ENCODE data around the gene HOXB3.

HOXB3 gene

DNA sequence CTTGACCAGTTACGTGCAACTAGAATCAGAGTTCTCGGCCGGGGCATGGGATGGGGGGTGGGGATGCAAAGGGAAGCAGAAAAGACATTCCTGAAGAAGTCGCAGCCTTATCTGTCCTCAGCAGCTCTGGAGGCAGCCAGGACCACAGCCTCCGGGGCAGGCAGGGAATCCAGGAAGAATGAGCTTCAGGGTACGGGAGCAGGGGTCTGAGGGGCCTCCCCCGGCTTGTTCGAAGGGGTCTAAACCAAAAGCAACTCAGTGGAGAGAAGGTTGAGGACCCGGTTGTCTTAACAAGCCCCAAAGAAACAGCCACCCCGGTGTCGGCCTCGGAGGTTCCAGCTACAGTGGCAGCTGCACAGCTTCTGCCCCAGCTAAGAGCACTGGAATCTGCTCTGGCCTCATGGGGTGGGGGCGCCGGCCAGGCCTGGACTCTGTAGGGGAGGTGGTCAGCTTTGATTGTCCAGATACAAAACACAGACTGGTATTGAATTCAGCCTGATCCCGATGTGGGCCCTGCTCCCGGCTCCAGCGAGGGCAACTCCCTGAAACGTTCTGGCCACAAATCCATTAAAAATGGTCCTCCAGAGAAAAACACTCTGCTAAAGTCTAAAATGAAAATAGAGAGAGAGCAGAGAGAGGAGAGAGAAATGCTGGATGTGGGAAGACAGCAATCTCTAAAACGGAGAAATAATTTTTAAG lies 19.6 kb downstream of the HOXB3 start:
- H3K4me1 Mint-ChIP-seq: peaks cover 3% of the 10 kb centered on the region
- DNase-seq (ENCODE audit: low spot score in 2 of 2) (no peak), ATAC-seq (ENCODE audit: low read depth) (no peak)
- H3K9me3 Mint-ChIP-seq: no peaks in the 10 kb centered on the region
- H3K27ac Mint-ChIP-seq: no peak overlapping the region
- no peaks in the 10 kb centered on the region for H3K36me3 Mint-ChIP-seq
- H3K27me3 Mint-ChIP-seq: peaks cover 6% of the 10 kb centered on the region
- H3K4me3 Mint-ChIP-seq: no peak overlapping the region

DNA sequence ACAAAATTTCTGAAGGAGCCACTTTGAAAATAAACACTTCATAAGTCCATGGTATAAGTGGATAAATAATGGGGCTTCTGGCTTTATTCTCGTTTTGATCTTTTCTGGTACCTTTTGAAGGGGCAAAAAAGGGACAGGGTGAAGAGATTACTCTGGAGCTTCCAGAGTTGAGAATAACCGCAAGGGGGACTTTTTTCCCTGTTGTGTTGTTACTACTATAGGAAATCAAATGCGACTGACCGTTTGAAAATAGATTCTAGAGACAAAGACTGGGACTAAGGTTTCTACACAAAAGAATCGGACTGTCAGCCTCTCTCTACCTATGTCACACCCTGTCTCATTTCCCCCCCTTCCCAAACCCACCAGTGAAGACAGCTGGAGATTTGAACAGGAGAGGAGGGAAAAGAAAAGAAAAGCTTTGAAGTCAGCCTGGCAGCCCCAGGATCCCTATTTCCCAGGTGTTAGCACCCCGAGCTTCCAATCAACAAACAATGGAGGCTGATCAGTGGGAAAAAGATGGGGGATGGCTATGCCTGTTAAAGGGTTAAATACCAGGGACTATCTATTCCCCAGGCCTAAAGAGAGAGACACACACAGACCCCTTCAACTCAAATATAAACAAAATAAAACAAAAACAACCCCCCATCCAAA lies 20.2 kb downstream of the HOXB3 start:
- Mint-ChIP-seq H3K4me1 (peaks cover 3% of the 10 kb centered on the region), H3K36me3 (no peaks in the 10 kb centered on the region), H3K27ac (no peak overlapping the region), H3K4me3 (no peak overlapping the region), H3K27me3 (peaks cover 6% of the 10 kb centered on the region), H3K9me3 (no peaks in the 10 kb centered on the region)
- DNase-seq (ENCODE audit: low spot score in 2 of 2) (no peak), ATAC-seq (ENCODE audit: low read depth) (no peak)

DNA sequence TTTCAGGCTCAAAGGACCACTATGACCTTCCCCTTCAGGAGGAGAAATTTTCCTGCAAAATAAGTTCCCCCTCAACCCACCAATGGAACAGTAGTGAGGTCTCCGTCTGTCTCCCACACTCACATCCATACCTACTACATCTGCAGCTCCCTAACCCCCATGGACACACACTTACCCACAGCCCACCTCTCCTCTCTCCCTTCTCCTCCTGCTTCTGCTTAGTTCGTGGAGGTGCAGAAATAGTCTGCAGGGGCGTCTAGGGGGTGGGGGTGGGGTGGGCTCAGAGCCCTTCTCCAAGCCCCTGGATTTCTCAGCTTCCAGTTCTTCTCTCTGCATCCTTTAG lies 20.8 kb downstream of the HOXB3 start:
- peaks cover 6% of the 10 kb centered on the region for H3K27me3 Mint-ChIP-seq
- no peak for DNase-seq (ENCODE audit: low spot score in 2 of 2)
- H3K4me1 Mint-ChIP-seq: peaks cover 3% of the 10 kb centered on the region
- no peak overlapping the region for H3K27ac Mint-ChIP-seq
- ATAC-seq (ENCODE audit: low read depth): no peak
- H3K4me3 Mint-ChIP-seq: no peak overlapping the region
- no peaks in the 10 kb centered on the region for H3K9me3 Mint-ChIP-seq
- no peaks in the 10 kb centered on the region for H3K36me3 Mint-ChIP-seq

DNA sequence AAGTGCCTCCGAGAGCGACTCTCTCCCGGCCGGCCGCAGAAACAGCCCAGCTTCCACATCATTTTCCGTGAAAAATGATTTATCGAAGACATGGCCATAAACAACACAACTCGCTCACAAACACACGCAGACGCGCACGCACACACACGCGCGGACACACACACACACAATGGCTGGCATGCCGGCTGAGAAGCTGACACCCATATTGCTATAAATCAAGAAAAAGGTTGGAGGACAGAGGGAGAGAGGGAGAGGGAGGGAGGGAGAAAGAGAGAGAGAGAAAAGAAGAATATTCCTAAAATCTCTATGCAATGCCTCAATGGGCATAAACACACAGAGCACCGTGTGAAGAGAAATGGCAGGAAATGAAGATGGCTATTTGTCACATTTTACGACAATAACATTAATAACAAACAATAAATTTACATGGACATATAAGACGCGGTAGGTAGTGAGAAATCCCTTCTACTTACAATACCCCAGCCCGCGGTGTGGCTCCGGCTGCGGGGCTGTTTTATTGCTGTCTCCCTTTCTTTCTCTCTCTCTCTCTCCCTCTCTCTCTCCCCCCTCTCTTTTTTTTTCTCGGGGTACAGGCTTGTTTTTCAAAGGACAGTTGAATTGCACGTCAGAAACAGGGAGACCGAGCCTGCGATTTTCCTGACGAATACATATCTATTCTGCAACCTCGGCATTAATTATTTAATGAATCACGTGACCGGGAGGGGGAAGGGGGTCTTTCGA lies 21.4 kb downstream of the HOXB3 start:
- Mint-ChIP-seq H3K4me1 (peaks cover 3% of the 10 kb centered on the region), H3K9me3 (no peaks in the 10 kb centered on the region), H3K36me3 (no peaks in the 10 kb centered on the region), H3K27me3 (peaks cover 9% of the 10 kb centered on the region), H3K27ac (no peak overlapping the region), H3K4me3 (no peak overlapping the region)
- ATAC-seq (ENCODE audit: low read depth): no peak
- DNase-seq (ENCODE audit: low spot score in 2 of 2): no peak

DNA sequence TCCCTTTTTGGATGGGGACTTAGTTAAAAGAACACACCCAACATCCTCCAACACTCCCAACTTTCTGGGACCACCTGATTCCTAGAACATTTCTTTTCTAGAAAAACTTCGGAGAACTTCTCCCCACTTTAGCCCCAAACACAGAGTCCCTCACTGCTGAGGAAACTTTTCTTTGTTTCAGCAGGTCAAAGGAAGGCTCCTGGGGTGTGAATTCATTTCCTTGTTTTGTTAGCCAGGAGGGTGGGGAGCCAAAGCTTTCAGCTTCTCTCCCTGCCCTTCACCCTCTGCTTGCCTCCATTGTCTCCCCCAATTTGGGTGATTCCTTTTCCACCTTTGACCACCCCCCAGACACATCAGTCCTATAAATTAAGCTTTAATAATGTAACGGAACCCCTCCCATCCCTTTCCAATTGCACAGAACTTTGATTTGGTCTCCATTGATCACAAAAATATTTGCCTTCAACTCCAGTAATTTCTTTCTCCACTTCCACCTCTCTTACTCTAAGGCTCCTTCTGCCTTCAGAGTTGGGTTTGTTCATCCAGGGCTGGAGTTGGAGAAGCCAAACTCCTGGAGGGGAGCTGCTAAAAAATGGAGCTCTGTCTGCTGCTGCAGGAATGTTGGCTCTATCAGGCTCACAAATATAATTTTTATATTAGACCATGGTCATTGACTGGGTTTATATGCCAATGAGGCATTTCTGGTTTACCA lies 22.2 kb downstream of the HOXB3 start:
- Mint-ChIP-seq H3K27me3 (peaks cover 10% of the 10 kb centered on the region), H3K4me3 (no peak overlapping the region), H3K36me3 (no peaks in the 10 kb centered on the region), H3K9me3 (no peaks in the 10 kb centered on the region), H3K4me1 (peaks cover 3% of the 10 kb centered on the region), H3K27ac (no peak overlapping the region)
- ATAC-seq (ENCODE audit: low read depth) (no peak), DNase-seq (ENCODE audit: low spot score in 2 of 2) (no peak)

DNA sequence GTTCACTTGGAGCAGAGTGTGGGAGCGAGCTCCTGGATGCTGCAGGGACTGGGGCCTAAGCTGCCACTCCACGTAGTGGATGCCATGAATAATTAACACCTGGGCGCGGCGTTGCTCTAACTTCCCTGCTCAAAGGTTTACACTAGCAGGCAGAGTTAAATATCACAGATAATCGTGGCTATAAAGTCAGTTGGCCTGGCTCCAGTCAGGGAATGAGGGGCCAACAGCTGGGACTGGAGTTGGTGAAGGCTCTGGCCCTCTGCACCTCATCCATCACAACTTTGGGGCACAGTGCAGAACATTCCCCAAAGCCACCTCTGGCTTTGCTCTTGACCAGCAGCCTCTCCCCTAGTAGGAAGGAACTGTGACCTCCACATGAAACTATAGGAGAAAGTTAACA lies 22.8 kb downstream of the HOXB3 start:
- no peaks in the 10 kb centered on the region for H3K36me3 Mint-ChIP-seq
- no peaks in the 10 kb centered on the region for H3K9me3 Mint-ChIP-seq
- DNase-seq (ENCODE audit: low spot score in 2 of 2) (no peak), ATAC-seq (ENCODE audit: low read depth) (no peak)
- peaks cover 10% of the 10 kb centered on the region for H3K27me3 Mint-ChIP-seq
- no peak overlapping the region for H3K27ac Mint-ChIP-seq
- no peak overlapping the region for H3K4me3 Mint-ChIP-seq
- peaks cover 3% of the 10 kb centered on the region for H3K4me1 Mint-ChIP-seq

DNA sequence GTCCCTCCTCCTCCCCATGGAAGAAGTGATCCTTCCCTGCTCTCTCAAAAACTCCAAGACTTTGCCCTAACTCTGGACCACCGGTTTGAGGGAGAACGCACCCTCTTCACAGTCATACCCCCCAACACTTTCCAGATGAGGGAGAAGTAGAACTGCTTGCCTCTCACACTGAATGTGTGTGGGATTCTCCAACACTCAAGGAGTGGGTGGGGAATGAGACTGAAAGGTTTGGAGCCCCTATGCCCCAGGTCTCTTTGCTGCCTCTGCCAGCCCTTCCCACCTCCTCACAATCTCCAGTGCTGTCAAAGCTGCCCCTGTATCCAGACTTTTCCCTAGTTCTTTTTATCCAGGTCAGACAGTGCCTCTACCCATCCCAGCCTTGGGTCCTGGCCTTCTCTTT lies 23.3 kb downstream of the HOXB3 start:
- H3K9me3 Mint-ChIP-seq: no peaks in the 10 kb centered on the region
- no peak overlapping the region for H3K27ac Mint-ChIP-seq
- ATAC-seq (ENCODE audit: low read depth) (no peak), DNase-seq (ENCODE audit: low spot score in 2 of 2) (no peak)
- H3K4me3 Mint-ChIP-seq: no peak overlapping the region
- peaks cover 10% of the 10 kb centered on the region for H3K27me3 Mint-ChIP-seq
- H3K36me3 Mint-ChIP-seq: no peaks in the 10 kb centered on the region
- peaks cover 3% of the 10 kb centered on the region for H3K4me1 Mint-ChIP-seq

DNA sequence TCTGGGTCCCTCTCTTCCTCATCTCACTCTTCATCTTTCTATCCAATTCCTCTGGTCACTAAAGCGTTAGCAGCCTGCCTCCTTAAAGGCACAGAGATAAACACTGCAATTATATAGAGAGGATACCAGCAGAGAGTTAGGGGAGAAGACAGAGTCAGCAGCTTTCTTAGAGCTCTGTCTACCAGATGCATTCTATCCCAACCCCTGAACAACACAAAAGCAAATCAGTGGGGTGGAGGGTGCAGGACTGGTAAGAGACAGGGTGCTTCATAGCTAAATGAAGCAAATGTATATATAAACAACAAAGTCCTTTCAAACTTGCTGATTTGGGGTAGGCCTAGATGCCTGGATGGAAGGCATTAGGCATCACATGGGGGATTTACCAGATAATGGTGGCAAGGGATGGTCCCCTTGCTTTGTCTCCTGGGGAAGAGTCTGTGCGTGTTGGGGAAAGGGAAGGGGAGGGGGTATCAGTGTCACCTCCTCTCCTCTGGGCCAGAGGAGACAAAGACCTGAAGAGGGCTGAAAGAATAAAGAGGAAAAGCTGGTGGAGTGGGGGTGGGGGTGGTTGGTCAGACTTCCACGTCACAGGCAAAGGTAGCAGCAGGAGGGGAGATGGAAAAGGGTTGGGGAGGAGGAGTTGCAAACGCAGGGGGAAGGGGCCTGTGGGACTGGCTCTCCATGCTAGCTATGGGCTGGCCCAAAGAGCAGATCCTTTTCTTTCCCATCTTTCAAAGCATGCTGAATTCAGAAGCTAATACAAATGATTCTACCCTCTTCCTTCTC lies 23.9 kb downstream of the HOXB3 start:
- no peak overlapping the region for H3K4me3 Mint-ChIP-seq
- ATAC-seq (ENCODE audit: low read depth): no peak
- H3K27me3 Mint-ChIP-seq: peaks cover 13% of the 10 kb centered on the region
- H3K4me1 Mint-ChIP-seq: peaks cover 3% of the 10 kb centered on the region
- no peaks in the 10 kb centered on the region for H3K9me3 Mint-ChIP-seq
- DNase-seq (ENCODE audit: low spot score in 2 of 2): no peak
- no peak overlapping the region for H3K27ac Mint-ChIP-seq
- H3K36me3 Mint-ChIP-seq: no peaks in the 10 kb centered on the region

DNA sequence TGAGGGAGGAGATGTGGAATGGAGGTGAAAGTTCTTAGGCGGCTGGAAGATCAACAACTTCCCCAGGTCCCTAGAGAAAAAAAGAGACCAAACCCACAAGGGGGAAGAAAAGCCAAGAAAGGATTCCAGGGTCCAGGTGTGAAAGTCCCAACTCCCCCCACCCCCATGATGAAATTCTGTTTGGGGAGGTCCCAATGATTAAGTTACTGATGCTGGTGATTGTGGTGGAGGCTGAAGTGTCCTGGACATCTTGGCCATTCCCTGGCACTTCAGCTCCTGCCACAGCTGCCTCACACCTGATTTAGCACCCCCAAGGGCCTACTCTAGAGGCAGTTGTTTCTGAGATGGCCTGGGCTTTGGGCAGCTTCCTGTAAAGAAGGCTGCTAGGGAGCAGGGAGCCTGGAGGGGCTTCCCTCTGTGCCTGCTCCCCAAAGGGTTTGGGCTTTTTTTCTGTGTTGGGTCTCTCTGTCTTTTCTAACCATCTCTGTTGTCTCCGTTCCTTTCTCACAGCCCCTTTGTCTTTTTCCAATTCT lies 25.0 kb downstream of the HOXB3 start:
- Mint-ChIP-seq H3K4me1 (peaks cover 3% of the 10 kb centered on the region), H3K4me3 (no peak overlapping the region), H3K27ac (no peak overlapping the region), H3K36me3 (no peaks in the 10 kb centered on the region), H3K9me3 (no peaks in the 10 kb centered on the region), H3K27me3 (peaks cover 15% of the 10 kb centered on the region)
- no peak for DNase-seq (ENCODE audit: low spot score in 2 of 2)
- no peak for ATAC-seq (ENCODE audit: low read depth)

DNA sequence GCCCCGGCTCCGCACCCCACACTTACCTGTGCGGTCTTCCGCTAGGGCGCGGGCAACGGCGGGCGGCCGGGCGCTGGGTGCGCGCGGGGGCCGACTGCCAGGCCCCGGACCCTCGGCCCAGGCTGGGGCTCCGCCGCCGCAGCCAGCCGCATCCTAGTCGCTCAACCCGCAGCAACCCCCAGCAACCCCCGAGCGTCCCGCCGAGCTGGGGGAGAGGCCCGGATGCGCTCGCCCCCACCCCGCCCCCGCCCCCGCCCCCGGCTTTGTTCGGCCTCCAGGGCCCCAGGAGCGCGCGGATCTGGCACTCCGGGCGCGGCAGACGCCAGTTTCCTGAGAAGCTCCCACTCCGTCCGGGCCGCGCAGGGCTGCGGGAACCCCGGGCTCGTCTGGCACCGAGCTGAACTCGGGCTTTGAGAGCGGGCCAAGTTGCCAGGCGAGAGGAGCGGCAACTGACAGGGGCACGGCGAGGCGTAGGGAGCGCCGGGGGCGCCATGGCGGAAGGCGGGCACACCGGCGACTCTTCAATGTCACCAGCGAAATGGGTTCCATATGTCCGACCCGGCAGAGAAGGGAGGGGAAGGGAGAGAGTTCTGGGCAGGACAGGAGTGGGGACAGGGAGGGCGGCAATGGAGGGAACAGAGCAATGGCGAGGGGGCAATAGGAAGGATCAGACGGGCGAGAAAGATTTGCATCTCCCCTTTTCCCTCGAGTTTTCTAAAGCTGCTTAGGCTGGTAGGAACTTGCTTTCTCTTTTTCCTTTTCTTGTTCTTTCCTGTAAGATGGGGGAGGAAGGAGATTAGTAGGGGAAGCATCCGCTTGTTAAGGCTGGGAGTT lies 25.6 kb downstream of the HOXB3 start:
- no peaks in the 10 kb centered on the region for H3K36me3 Mint-ChIP-seq
- peaks cover 3% of the 10 kb centered on the region for H3K4me1 Mint-ChIP-seq
- peak overlapping the region; percentile 28 for H3K4me3 Mint-ChIP-seq
- ATAC-seq (ENCODE audit: low read depth): no peak
- no peak for DNase-seq (ENCODE audit: low spot score in 2 of 2)
- no peak overlapping the region for H3K27ac Mint-ChIP-seq
- no peaks in the 10 kb centered on the region for H3K9me3 Mint-ChIP-seq
- peaks cover 16% of the 10 kb centered on the region for H3K27me3 Mint-ChIP-seq

DNA sequence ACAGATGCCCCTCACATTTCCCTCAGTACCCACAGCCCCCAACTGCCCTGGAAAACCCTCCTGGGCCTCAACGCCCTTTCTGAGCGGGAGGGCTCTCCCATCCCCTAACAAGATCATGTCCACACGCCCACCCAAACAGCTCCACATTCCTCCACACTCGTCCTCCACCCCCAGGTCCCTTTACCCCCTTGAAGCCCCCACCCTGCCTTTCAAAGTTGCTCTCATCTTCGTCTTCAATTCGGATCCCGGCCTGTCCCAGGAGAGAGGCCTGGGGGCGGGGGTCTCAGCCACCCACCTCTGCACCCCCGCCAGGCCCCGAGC lies 26.2 kb downstream of the HOXB3 start:
- Mint-ChIP-seq H3K36me3 (no peaks in the 10 kb centered on the region), H3K9me3 (no peaks in the 10 kb centered on the region), H3K4me1 (peaks cover 3% of the 10 kb centered on the region), H3K27me3 (peaks cover 15% of the 10 kb centered on the region), H3K4me3 (no peak overlapping the region), H3K27ac (no peak overlapping the region)
- DNase-seq (ENCODE audit: low spot score in 2 of 2) (no peak), ATAC-seq (ENCODE audit: low read depth) (no peak)

DNA sequence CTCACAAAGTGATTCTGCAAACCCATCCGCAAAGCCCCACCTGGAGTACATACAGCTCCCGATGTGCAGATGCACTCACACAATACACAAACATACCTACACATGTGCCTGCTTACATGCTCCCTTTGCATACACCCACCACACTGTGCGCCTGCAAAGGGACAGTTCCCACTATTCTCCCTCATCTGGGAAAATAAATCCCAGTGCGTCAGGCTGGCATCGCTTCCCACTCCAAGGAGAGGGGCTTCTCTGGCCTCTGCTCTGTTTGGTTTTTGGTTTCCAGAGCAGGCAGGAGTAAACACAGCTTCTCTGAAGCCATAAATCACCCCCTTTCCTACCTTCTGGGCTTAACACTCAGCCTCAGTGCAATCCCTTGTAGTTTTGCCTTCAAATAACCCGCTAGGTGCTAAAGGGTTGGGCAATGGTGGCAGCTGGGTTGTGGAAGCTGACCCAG lies 26.6 kb downstream of the HOXB3 start:
- ATAC-seq (ENCODE audit: low read depth): no peak
- H3K36me3 Mint-ChIP-seq: no peaks in the 10 kb centered on the region
- H3K4me1 Mint-ChIP-seq: peaks cover under 1% of the 10 kb centered on the region
- H3K27me3 Mint-ChIP-seq: peaks cover 17% of the 10 kb centered on the region
- no peak for DNase-seq (ENCODE audit: low spot score in 2 of 2)
- H3K9me3 Mint-ChIP-seq: no peaks in the 10 kb centered on the region
- no peak overlapping the region for H3K4me3 Mint-ChIP-seq
- H3K27ac Mint-ChIP-seq: no peak overlapping the region

DNA sequence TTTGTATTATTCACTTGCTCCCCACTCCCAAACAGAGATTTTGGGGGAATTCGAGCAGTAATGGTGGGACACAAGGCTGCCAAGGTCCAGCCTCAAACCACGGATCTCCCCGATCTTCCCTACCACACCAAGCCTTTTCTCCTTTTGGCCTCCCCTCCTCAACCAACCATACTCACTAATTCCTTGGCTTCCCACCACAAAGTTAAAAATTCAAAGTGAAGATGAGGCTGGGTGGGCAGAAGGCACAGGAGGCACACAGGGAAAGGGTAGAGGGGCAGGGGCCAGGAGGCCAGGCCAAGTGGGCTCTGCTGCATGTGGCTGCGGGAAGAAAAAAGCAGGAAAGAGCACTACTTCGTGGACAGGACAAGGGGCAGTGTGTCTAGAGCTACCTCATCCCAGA lies 27.1 kb downstream of the HOXB3 start:
- Mint-ChIP-seq H3K4me3 (no peak overlapping the region), H3K27ac (no peak overlapping the region), H3K27me3 (peaks cover 17% of the 10 kb centered on the region), H3K36me3 (no peaks in the 10 kb centered on the region), H3K9me3 (no peaks in the 10 kb centered on the region), H3K4me1 (no peaks in the 10 kb centered on the region)
- ATAC-seq (ENCODE audit: low read depth) (no peak), DNase-seq (ENCODE audit: low spot score in 2 of 2) (no peak)

Data from memory B cell (primary cell).